AML-193 (cell line): ENCODE results near the gene PPP1R9B.

Source experiments
- DNase-seq, 2 experiments: peaks; one replicate each; lab custom pipeline; 2025; lab: John Stamatoyannopoulos, UW

PPP1R9B gene

GRCh38 chr17:50150354-50151040 is at the start of gene PPP1R9B:
PPP1R9B (minus strand) TSS chr17:50150677; CDS start chr17:50150513, 164 bp downstream.
- no peak for DNase-seq

GRCh38 chr17:50199803-50200456 is 49.5 kb upstream of the PPP1R9B start:
- peak; percentile 67 to 70 for DNase-seq

GRCh38 chr17:50199211-50199802 is 48.8 kb upstream of the PPP1R9B start:
- no peak for DNase-seq

- peak; percentile 50 to 82 for DNase-seq
Measured at GRCh38 chr17:50198026-50198669, 47.7 kb upstream of the PPP1R9B start.

- no peak for DNase-seq
Measured at GRCh38 chr17:50196826-50197225, 46.3 kb upstream of the PPP1R9B start.

GRCh38 chr17:50196036-50196435 is 45.6 kb upstream of the PPP1R9B start:
- DNase-seq = no peak

- DNase-seq = no peak
Measured at GRCh38 chr17:50194934-50195865, 44.7 kb upstream of the PPP1R9B start.

- DNase-seq = no peak
Measured at GRCh38 chr17:50194140-50194933, 43.9 kb upstream of the PPP1R9B start.

GRCh38 chr17:50192618-50193291 is 42.3 kb upstream of the PPP1R9B start:
- DNase-seq = no peak

- no peak for DNase-seq
Measured at GRCh38 chr17:50192144-50192617, 41.7 kb upstream of the PPP1R9B start.

GRCh38 chr17:50191359-50192143 is 41.1 kb upstream of the PPP1R9B start:
- DNase-seq = no peak

- no peak for DNase-seq
Measured at GRCh38 chr17:50190603-50191358, 40.3 kb upstream of the PPP1R9B start.

GRCh38 chr17:50190293-50190602 is 39.8 kb upstream of the PPP1R9B start:
- DNase-seq = no peak

GRCh38 chr17:50189550-50190292 is 39.2 kb upstream of the PPP1R9B start:
- DNase-seq = no peak

- no peak for DNase-seq
Measured at GRCh38 chr17:50188921-50189549, 38.6 kb upstream of the PPP1R9B start.

- no peak for DNase-seq
Measured at GRCh38 chr17:50188531-50188920, 38.0 kb upstream of the PPP1R9B start.

GRCh38 chr17:50187751-50188530 is 37.5 kb upstream of the PPP1R9B start:
- DNase-seq = no peak
